GM18867 (cell line): ENCODE data around the gene KDM2A.

ENCODE experiments used
- ATAC-seq: cut with Tn5 transposase; IDR thresholded peaks from one replicate; pipeline ENCODE4 v1.9.1; 2021; ENCODE audit warnings: mild to moderate bottlenecking, moderate library complexity; ENCODE audit not compliant: unreplicated experiment

Gene KDM2A

GRCh38 chr11:67300256-67300755 lies 181.2 kb downstream of the KDM2A start:
- no peak for ATAC-seq

GRCh38 chr11:67300756-67301312 lies 181.8 kb downstream of the KDM2A start:
- ATAC-seq = no peak

- ATAC-seq = no peak
These were observed 182.4 kb downstream of the KDM2A start for GRCh38 chr11:67301313-67301921.

DNA sequence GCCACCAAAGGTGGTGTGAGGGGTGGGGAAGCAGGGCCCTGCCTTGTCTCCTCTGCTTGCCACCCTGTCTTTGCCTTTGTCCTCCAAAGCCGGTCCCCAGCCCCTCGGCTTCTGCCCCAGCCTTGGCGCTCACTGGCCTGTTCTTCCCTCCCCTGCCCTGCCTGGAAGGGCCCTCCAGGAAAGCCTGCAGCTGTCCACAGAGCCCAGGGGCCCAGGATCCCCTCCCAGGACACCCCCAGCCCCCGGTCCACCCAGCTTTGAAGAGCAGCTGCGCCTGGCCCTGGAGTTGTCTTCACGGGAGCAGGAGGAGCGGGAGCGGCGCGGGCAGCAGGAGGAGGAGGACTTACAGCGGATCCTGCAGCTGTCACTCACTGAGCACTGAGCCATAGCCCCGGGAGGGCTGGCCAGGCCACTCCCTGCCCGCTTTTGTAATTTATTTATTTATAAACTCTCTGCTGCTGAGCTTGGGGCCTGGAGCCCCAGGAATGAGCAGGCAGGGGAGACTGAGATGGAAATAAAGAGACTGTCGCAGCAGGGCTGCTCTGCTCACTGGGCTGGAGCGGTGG lies 183.0 kb downstream of the KDM2A start:
- no peak for ATAC-seq

DNA sequence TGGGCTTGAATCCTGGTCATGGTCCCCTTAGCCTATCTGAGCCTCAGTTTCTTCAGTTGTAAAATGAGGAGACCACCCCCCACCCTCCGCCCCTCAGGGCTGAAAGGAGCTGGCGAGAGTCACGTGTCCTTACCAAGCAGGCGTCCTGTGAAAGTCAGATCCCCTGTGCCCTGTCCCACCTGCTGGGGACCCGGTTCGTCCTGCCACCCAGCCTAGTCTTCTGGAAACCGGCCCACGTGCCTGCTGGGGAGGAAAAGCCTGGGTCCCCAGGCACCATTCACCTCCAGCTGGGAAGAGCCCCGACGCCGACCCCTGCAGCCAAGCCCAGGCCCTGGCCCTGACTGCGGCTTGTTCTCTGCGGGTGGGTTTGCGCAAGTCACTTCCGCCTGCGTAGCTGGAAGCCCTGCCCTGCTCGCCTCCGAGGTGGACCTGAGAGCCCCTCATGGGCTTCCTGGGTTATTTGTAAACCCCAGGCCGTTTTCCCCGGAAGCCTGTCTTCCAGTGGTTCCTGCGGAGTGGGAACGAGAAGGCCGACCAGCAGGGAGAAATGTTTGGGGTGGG lies 183.6 kb downstream of the KDM2A start:
- no peak for ATAC-seq

DNA sequence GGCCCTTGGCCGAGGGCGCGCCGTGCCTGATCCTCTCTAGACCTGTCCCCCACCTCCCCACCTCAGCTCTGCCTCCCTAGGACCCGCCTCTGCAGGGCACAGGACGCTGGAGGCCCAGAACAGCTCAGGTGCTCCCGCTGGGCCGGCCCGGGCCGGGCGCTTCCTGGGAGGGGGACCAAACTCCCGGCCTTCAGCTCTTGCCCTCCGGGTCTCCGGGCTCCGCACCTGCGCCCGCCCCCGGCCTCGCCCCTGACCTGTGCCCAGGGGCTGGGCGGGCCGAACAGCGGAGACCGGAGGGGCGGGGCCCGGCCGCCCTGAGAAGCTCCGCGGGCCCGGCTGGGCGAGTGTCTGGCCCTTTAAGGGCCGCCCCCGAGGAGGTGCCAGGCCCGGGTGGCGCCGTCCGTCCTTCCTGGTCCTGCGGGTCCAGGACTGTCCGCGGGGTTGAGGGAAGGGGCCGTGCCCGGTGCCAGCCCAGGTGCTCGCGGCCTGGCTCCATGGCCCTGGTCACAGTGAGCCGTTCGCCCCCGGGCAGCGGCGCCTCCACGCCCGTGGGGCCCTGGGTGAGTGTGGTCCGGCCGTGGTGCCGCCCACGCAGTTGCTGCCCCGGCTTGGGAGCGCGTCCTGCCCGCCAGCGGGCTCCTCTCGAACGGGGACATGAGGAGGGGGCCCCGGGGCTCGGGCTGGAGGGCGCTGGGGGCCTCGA lies 184.2 kb downstream of the KDM2A start, which contains the start of gene SSH3:
Gene SSH3, plus strand, starts transcription at position 399 of the 703 bp plus-strand sequence. Its CDS starts 96 bp downstream, at position 495.
- no peak for ATAC-seq

GRCh38 chr11:67303835-67304411 lies 184.9 kb downstream of the KDM2A start:
- ATAC-seq = no peak

GRCh38 chr11:67304511-67305113 lies 185.5 kb downstream of the KDM2A start:
- ATAC-seq = no peak

DNA sequence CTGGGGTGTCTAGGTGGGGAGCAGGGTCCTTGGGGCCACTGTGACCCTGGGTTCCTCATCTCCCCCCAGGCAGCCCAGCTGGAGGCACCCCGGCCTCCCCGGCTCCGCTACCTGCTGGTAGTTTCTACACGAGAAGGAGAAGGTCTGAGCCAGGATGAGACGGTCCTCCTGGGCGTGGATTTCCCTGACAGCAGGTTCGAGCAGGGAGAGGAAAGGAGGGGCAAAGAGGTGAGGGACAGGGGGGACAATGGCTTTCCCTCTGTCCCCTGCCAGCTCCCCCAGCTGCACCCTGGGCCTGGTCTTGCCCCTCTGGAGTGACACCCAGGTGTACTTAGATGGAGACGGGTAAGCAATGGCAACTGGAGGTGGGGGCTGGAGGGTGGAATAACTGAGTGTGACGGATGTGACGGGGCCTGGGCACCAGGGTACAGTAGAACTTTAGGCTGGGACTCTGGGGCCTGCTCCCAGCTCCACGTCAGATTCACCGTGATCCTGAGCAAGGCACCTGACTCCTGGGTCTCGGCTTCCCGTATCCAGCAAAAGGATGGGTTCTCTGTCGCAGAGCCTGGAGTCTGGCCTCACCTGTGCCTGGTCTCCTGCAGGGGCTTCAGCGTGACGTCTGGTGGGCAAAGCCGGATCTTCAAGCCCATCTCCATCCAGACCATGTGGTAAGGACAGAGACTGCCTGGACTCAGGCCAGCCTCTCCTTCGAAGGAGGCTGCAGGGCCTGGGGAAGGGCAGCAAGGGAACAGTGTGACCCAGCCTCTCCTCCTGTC lies 187.9 kb downstream of the KDM2A start:
- ATAC-seq = no peak

DNA sequence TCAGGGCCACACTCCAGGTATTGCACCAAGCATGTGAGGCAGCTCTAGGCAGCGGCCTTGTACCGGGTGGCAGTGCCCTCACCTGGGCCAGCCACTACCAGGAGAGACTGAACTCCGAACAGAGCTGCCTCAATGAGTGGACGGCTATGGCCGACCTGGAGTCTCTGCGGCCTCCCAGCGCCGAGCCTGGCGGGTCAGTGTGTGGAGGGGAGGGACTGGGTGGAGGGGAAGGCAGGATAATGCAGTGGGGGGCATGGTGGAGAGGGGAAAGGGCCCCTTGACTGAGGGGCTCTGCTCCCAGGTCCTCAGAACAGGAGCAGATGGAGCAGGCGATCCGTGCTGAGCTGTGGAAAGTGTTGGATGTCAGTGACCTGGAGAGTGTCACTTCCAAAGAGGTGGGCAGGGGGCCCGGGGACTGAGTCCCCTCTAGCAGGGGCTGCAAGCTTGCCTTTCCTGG lies 188.5 kb downstream of the KDM2A start:
- no peak for ATAC-seq
